Measurements from ENCODE around the gene TNFSF4. TPM values are rescaled to one million over a fixed set of nuclear protein-coding genes. Genes with fewer than 3 reads are reported as not detected.

The TNFSF4 gene
- total RNA-seq, 4 donors from 2014 or later, result 1.1 to 2.5 (median 1.5) TPM; not detected in 1

DNA sequence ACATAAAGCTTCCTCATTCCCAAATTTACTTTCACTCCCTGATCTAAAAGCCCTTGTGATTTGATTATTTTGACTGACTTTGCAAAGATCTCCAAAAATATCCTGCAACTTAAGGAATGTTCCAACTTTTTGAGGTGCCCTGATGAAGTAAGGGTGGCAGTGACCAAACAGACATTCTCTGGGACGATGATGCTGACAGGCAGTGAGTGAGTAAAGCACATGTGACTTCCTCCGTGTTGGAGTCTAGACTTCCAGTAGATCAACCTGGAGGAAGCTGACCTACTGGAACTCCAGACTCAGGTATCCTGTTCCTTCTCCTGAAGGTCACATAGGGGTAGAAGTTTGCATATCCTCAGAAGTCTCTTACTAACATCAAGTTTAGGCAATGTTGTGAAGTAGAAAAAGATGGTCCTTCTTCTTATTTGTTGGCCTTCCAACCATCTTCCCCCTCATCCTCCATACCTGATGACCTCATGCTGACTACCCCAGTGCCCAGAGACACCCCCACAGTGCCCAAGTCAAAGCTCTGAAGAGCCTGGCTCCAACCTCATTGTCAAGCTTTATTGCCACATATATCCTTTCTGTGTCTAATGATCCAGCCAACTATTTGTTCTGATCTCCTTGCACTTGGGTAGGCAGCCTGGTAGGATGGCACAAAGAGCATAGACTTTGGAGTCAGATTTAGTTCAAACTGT, 16.0 kb downstream of the TNFSF4 start:
- H3K27me3 ChIP-seq, result no peaks in the 10 kb centered on the region
- TF ChIP-seq POLR2A (IDR thresholded peaks at IDR 0.05), result no peak
- TF ChIP-seq, protein P1, sequence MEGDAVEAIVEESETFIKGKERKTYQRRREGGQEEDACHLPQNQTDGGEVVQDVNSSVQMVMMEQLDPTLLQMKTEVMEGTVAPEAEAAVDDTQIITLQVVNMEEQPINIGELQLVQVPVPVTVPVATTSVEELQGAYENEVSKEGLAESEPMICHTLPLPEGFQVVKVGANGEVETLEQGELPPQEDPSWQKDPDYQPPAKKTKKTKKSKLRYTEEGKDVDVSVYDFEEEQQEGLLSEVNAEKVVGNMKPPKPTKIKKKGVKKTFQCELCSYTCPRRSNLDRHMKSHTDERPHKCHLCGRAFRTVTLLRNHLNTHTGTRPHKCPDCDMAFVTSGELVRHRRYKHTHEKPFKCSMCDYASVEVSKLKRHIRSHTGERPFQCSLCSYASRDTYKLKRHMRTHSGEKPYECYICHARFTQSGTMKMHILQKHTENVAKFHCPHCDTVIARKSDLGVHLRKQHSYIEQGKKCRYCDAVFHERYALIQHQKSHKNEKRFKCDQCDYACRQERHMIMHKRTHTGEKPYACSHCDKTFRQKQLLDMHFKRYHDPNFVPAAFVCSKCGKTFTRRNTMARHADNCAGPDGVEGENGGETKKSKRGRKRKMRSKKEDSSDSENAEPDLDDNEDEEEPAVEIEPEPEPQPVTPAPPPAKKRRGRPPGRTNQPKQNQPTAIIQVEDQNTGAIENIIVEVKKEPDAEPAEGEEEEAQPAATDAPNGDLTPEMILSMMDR (IDR thresholded peaks at IDR 0.05), result no peak
- DNase-seq, result no peak
- intact Hi-C loops (cut with DNase I; ENCODE audit: low total_unique reads), result no loop called here
- H3K4me3 ChIP-seq, result no peak overlapping the region
- no peaks in the 10 kb centered on the region for H3K4me1 ChIP-seq
- no peaks in the 10 kb centered on the region for H3K36me3 ChIP-seq
- H3K27ac ChIP-seq, result peak overlapping the region; percentile 36 to 39
- no peaks in the 10 kb centered on the region for H3K9me3 ChIP-seq

DNA sequence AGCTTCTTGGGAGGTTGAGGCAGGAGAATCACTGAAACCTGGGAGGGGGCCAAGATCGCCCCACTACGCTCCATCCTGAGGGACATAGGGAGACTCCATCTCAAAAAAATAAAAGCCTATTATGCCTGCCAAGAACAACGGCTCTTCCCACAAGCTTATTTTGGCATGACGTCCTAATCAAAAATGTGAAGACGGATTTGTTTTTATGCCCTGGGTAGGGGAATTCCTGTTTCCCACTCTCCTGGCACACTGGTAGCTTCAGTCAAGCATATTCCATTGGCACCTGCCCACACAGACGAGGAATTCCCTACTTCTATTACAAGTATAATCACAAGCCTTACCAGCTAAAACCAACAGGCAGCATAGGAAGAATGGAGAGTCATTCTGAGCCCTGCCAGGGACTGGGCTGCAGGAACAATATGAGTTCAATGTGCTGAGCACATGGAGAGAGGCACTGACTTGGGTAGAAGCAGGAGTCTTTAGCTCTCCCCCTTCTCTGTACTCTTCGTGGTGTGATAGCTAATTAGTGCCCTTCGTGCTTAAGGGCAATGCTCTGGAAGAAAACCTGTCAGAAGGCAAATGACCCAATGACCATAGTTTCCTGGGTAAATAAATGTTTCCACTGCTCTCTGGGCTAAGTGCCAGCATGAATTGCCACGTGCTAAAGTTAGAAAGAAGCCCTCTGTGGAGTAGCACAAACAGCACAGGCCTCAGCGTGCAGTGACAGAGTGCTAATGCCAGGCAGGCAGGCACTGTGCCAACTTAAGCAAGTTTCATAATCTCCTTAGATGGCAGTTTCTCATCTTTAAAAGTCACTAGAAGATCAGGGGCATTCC, 16.8 kb downstream of the TNFSF4 start:
- intact Hi-C loops (cut with DNase I; ENCODE audit: low total_unique reads), result no loop called here
- H3K36me3 ChIP-seq, result no peaks in the 10 kb centered on the region
- H3K27me3 ChIP-seq, result no peaks in the 10 kb centered on the region

DNA sequence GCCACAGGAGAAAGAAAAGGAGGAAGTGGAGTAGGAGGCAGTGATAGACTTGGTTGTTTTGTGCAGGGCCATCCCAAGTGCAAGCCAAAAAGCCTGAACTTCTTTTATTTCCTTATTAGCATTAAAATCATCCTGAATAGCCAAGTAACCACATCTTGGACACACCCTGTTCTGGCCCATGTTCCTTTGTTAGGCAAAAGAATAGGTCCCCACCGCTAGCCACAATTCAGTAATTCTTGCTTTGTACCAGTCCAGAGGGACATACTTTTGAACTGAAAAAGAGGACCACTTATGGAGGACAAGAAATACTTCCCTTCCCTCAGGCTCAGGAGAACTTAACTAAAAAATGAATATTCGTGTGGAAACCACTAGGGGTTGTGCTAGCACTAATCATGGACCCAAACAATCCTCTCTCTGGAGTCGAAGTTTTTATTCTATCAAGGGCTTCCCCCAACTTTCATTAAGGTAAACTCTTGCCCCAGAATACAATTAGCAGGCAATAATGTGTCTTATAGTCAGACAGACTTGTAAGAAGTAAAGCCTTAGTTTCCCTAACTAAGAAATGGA, 19.4 kb downstream of the TNFSF4 start:
- Histone ChIP-seq H3K9me3 (no peaks in the 10 kb centered on the region), H3K27me3 (no peaks in the 10 kb centered on the region), H3K36me3 (no peaks in the 10 kb centered on the region), H3K4me3 (no peak overlapping the region), H3K27ac (no peak overlapping the region), H3K4me1 (no peaks in the 10 kb centered on the region)
- DNase-seq, result no peak
- TF ChIP-seq POLR2A (IDR thresholded peaks at IDR 0.05), result no peak
- TF ChIP-seq, protein P1 (IDR thresholded peaks at IDR 0.05), result no peak
- intact Hi-C loops (cut with DNase I; ENCODE audit: low total_unique reads), result no loop called here

More for the DNA sequence above, 16.8 kb downstream of the TNFSF4 start:
- H3K4me3 ChIP-seq, result no peak overlapping the region
- TF ChIP-seq, protein P1 (IDR thresholded peaks at IDR 0.05), result no peak
- no peak for TF ChIP-seq POLR2A (IDR thresholded peaks at IDR 0.05)
- H3K27ac ChIP-seq, result peak overlapping the region; percentile 36 to 39
- DNase-seq, result peak; percentile 45 to 64
- H3K9me3 ChIP-seq, result no peaks in the 10 kb centered on the region
- no peaks in the 10 kb centered on the region for H3K4me1 ChIP-seq

DNA sequence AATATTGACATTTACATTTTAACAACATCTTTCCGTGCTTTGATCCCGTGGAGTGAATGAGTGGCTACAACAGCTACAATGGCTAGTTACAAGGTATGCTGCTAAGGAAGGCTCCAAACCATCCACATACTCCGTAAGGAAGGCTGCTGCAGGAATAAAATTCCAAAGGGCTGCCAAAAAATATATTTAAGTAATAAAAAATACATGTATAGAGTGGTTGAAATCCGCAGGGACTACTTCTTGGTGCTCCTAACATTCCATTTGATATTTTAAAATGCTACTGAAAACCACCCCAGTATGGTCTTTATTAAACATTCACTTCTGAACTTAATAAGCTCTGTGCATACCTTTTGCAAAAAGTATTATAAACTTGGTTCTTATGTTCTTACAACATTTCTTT, 25.3 kb downstream of the TNFSF4 start:
- H3K27me3 ChIP-seq, result no peaks in the 10 kb centered on the region

More for the DNA sequence above, 25.3 kb downstream of the TNFSF4 start:
- TF ChIP-seq, protein P1 (IDR thresholded peaks at IDR 0.05), result no peak
- no peak for TF ChIP-seq POLR2A (IDR thresholded peaks at IDR 0.05)
- Histone ChIP-seq H3K27ac (no peak overlapping the region), H3K36me3 (no peaks in the 10 kb centered on the region), H3K4me1 (no peaks in the 10 kb centered on the region), H3K4me3 (no peak overlapping the region), H3K9me3 (no peaks in the 10 kb centered on the region)
- intact Hi-C loops (cut with DNase I; ENCODE audit: low total_unique reads), result no loop called here
- no peak for DNase-seq
